KMS-11 (cell line): ENCODE data around the gene FUT6.

Experiments used
- H2AFZ ChIP-seq: fragments of 200-600 bp; sonication (generic); 2 replicates; pipeline ENCODE4 v1.6.1; 2016; ENCODE audit warnings: antibody characterized with exemption, mixed run types, low read depth
- H3K27ac ChIP-seq: fragments of 200-600 bp; sonication (generic); 2 replicates; pipeline ENCODE4 v1.6.1; 2016; ENCODE audit warnings: mild to moderate bottlenecking, mixed run types
- H3K27me3 ChIP-seq: fragments of 200-600 bp; sonication (generic); 2 replicates; pipeline ENCODE4 v1.6.1; 2017; ENCODE audit warnings: mild to moderate bottlenecking, low read depth, mixed run types, moderate library complexity; ENCODE audit not compliant: insufficient read depth
- H3K36me3 ChIP-seq: fragments of 200-600 bp; sonication (generic); 2 replicates; pipeline ENCODE4 v1.6.1; 2017; ENCODE audit warnings: mild to moderate bottlenecking, mixed run types; ENCODE audit not compliant: insufficient read depth
- H3K4me1 ChIP-seq: fragments of 200-600 bp; sonication (generic); 2 replicates; pipeline ENCODE4 v1.6.1; 2016; ENCODE audit warnings: mild to moderate bottlenecking, low read depth, mixed run types; ENCODE audit not compliant: poor library complexity, severe bottlenecking
- H3K4me2 ChIP-seq: fragments of 200-600 bp; sonication (generic); 2 replicates; pipeline ENCODE4 v1.7.0; 2016; ENCODE audit warnings: mild to moderate bottlenecking, mixed run types
- H3K4me3 ChIP-seq: fragments of 200-600 bp; sonication (generic); IDR thresholded peaks from 2 replicates; pipeline ENCODE4 v1.6.1; 2017; ENCODE audit warnings: low read depth, low read length, mixed read lengths; ENCODE audit not compliant: insufficient read depth
- H3K79me2 ChIP-seq: fragments of 200-600 bp; sonication (generic); 2 replicates; pipeline ENCODE4 v1.6.1; 2016; ENCODE audit warnings: low read depth, mixed run types; ENCODE audit not compliant: insufficient read depth
- H3K9ac ChIP-seq: fragments of 200-600 bp; sonication (generic); 2 replicates; pipeline ENCODE4 v1.6.1; 2016; ENCODE audit warnings: mild to moderate bottlenecking, mixed run types
- H4K20me1 ChIP-seq: fragments of 200-600 bp; sonication (generic); 2 replicates; pipeline ENCODE4 v1.6.1; 2016; ENCODE audit warnings: mild to moderate bottlenecking, mixed run types; ENCODE audit not compliant: insufficient read depth
- CTCF ChIP-seq: fragments of 200-600 bp; sonication (generic); conservative IDR thresholded peaks from 2 replicates; pipeline ENCODE4 v1.6.1; 2017; ENCODE audit warnings: low read depth, mild to moderate bottlenecking, antibody characterized with exemption, low read length, moderate library complexity, mixed read lengths

Gene FUT6

GRCh38 chr19:5821521-5822180 is 17.9 kb downstream of the FUT6 start:
- Histone ChIP-seq H4K20me1 (no peaks in the 10 kb centered on the region), H3K4me3 (no peak overlapping the region), H3K9ac (no peak overlapping the region), H3K36me3 (no peaks in the 10 kb centered on the region), H3K4me1 (peaks cover 6% of the 10 kb centered on the region), H3K27ac (no peak overlapping the region), H3K4me2 (no peak overlapping the region), H3K79me2 (no peaks in the 10 kb centered on the region), H2AFZ (no peak overlapping the region), H3K27me3 (0 out of 2 replicates have a peak, but pooled peaks cover 2% of the 10 kb centered on the region)
- TF ChIP-seq CTCF: no peak

GRCh38 chr19:5820785-5821184 is 18.7 kb downstream of the FUT6 start:
- no peak for TF ChIP-seq CTCF
- Histone ChIP-seq H3K4me1 (no peaks in the 10 kb centered on the region), H3K27ac (no peak overlapping the region), H3K9ac (no peak overlapping the region), H4K20me1 (no peaks in the 10 kb centered on the region), H3K4me3 (no peak overlapping the region), H3K27me3 (0 out of 2 replicates have a peak, but pooled peaks cover 2% of the 10 kb centered on the region), H3K79me2 (no peaks in the 10 kb centered on the region), H3K4me2 (no peak overlapping the region), H3K36me3 (no peaks in the 10 kb centered on the region), H2AFZ (no peak overlapping the region)

- Histone ChIP-seq H2AFZ (no peak overlapping the region), H3K27ac (no peak overlapping the region), H3K4me3 (no peak overlapping the region), H3K9ac (no peak overlapping the region), H3K79me2 (no peaks in the 10 kb centered on the region), H3K4me2 (no peak overlapping the region), H3K27me3 (peaks cover 2% of the 10 kb centered on the region; the same call in 1 of the 2 replicates), H3K4me1 (no peaks in the 10 kb centered on the region), H3K36me3 (no peaks in the 10 kb centered on the region), H4K20me1 (no peaks in the 10 kb centered on the region)
- no peak for TF ChIP-seq CTCF
These were observed 20.9 kb downstream of the FUT6 start for GRCh38 chr19:5818594-5818993.

GRCh38 chr19:5817218-5817617 is 22.3 kb downstream of the FUT6 start:
- H3K36me3 ChIP-seq: no peaks in the 10 kb centered on the region
- H2AFZ ChIP-seq: no peak overlapping the region
- H3K4me1 ChIP-seq: no peaks in the 10 kb centered on the region
- no peaks in the 10 kb centered on the region for H3K79me2 ChIP-seq
- TF ChIP-seq CTCF: no peak
- H3K27me3 ChIP-seq: peaks cover 2% of the 10 kb centered on the region; the same call in 1 of the 2 replicates
- no peak overlapping the region for H3K4me2 ChIP-seq
- no peak overlapping the region for H3K27ac ChIP-seq
- H3K4me3 ChIP-seq: no peak overlapping the region
- H3K9ac ChIP-seq: no peak overlapping the region
- no peaks in the 10 kb centered on the region for H4K20me1 ChIP-seq
